HEK293T (cell line): ENCODE data around the gene CMTM2.
"Not testable (repeated sequence)": the region's sequence is repeated elsewhere in the genome, so short reads cannot be mapped to it uniquely, and the experiment has no call there.

ENCODE experiments used
- CTCF ChIA-PET: fragments of 350-600 bp; formaldehyde crosslinking; extraction: SDS; loops from one replicate; lab custom pipeline; 2021; ENCODE audit warnings: antibody characterized with exemption, inconsistent platforms; lab: Yijun Ruan, JAX
- POLR2A ChIA-PET: fragments of 350-600 bp; formaldehyde crosslinking; extraction: SDS; loops from one replicate; lab custom pipeline; 2020; ENCODE audit warnings: antibody characterized with exemption, inconsistent platforms; lab: Yijun Ruan, JAX
- DNase-seq: peaks from one replicate; pipeline ENCODE4 v3.0.0; 2012; ENCODE audit warnings: mixed read lengths; ENCODE audit errors: extremely low spot score
- ARNT ChIP-seq: fragments of 450-650 bp; IDR thresholded peaks from 2 replicates; pipeline ENCODE4 v1.6.1; 2017; ENCODE audit warnings: mild to moderate bottlenecking
- BHLHE40 ChIP-seq: fragments of 450-650 bp; IDR thresholded peaks from 2 replicates; pipeline ENCODE4 v1.6.1; 2016; ENCODE audit warnings: mild to moderate bottlenecking, moderate library complexity, borderline replicate concordance
- CTBP1 ChIP-seq: fragments of 450-650 bp; IDR thresholded peaks from 2 replicates; pipeline ENCODE4 v1.6.1; 2016; ENCODE audit warnings: borderline replicate concordance
- ELF4 ChIP-seq: fragments of 450-650 bp; IDR thresholded peaks from 2 replicates; pipeline ENCODE4 v1.6.1; 2017; ENCODE audit warnings: antibody characterized with exemption
- FOXA1 ChIP-seq: fragments of 450-650 bp; IDR thresholded peaks from 2 replicates; pipeline ENCODE4 v1.6.1; 2016; ENCODE audit warnings: mild to moderate bottlenecking
- FOXK2 ChIP-seq: fragments of 450-650 bp; IDR thresholded peaks from 2 replicates; pipeline ENCODE4 v1.6.1; 2016; ENCODE audit warnings: mild to moderate bottlenecking
- FOXM1 ChIP-seq: fragments of 450-650 bp; IDR thresholded peaks from 2 replicates; pipeline ENCODE4 v1.6.1; 2017; ENCODE audit warnings: mild to moderate bottlenecking, borderline replicate concordance
- HDGF ChIP-seq: fragments of 450-650 bp; IDR thresholded peaks from 2 replicates; pipeline ENCODE4 v1.6.1; 2017; ENCODE audit warnings: antibody characterized with exemption, borderline replicate concordance
- L3MBTL2 ChIP-seq: fragments of 450-650 bp; conservative IDR thresholded peaks from 2 replicates; pipeline ENCODE4 v1.6.1; 2016; ENCODE audit warnings: mild to moderate bottlenecking
- LEF1 ChIP-seq: fragments of 450-650 bp; IDR thresholded peaks from 2 replicates; pipeline ENCODE4 v1.6.1; 2017; ENCODE audit warnings: mild to moderate bottlenecking, borderline replicate concordance
- NFRKB ChIP-seq: fragments of 450-650 bp; IDR thresholded peaks from 2 replicates; pipeline ENCODE4 v1.6.1; 2016; ENCODE audit warnings: mild to moderate bottlenecking, moderate library complexity
- PKNOX1 ChIP-seq: fragments of 450-650 bp; IDR thresholded peaks from 2 replicates; pipeline ENCODE4 v1.6.1; 2016
- SP1 ChIP-seq: fragments of 450-650 bp; IDR thresholded peaks from 2 replicates; pipeline ENCODE4 v1.6.1; 2017
- SUZ12 ChIP-seq: fragments of 450-650 bp; IDR thresholded peaks from 2 replicates; pipeline ENCODE4 v1.6.1; 2016; ENCODE audit warnings: mild to moderate bottlenecking
- TARDBP ChIP-seq: fragments of 450-650 bp; IDR thresholded peaks from 2 replicates; pipeline ENCODE4 v1.6.1; 2016
- ZNF384 ChIP-seq: fragments of 450-650 bp; IDR thresholded peaks from 2 replicates; pipeline ENCODE4 v1.6.1; 2016

CMTM2 gene

DNA sequence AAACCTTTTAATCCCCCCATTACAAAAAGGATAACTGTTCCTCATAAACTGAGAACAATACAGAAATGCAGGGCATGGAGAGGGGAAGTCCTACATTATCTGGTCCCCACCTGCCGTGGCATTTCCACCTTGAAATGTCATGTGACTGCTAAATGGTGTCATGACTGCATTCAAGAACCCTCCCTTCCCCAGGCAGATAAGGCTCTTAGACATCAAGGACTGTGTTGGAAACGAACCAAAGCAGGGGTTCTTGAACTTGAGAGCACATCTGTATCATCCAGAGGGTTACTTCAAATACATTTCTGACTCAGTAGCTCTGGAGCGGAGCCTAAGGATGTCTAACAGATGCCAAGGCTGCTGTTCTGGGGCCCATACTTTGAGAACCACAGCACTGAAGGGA is 43.6 kb downstream of the CMTM2 start:
- ChIA-PET CTCF (interaction anchor here (1.5 kb wide), 1 partner anchor 28 kb away, joined by 6 read pairs; no protein-coding TSS in a partner anchor), POLR2A (no interaction called here)
- DNase-seq: no peak
- TF ChIP-seq BHLHE40: no peak
- TF ChIP-seq L3MBTL2: no peak
- TF ChIP-seq ZNF384: no peak
- no peak for TF ChIP-seq TARDBP
- no peak for TF ChIP-seq HDGF

GRCh38 chr16:66623755-66624154 is 44.5 kb downstream of the CMTM2 start:
- ChIA-PET POLR2A (no interaction called here), CTCF (interaction anchor here (1.0 to 1.5 kb wide), 2 partner anchors 15 to 27 kb away, joined by 5 to 6 read pairs; no protein-coding TSS in a partner anchor)
- DNase-seq: no peak
- TF ChIP-seq BHLHE40 (no peak), L3MBTL2 (no peak), FOXM1 (no peak), FOXA1 (no peak), SUZ12 (no peak), PKNOX1 (no peak), ELF4 (no peak), FOXK2 (no peak), ZNF384 (no peak), CTBP1 (no peak), SP1 (no peak), LEF1 (no peak), HDGF (no peak), NFRKB (no peak)

GRCh38 chr16:66627611-66628378 is 48.5 kb downstream of the CMTM2 start:
- DNase-seq, POLR2A ChIA-PET, CTCF ChIA-PET: not testable (repeated sequence)

GRCh38 chr16:66629856-66630255 is 50.6 kb downstream of the CMTM2 start:
- ChIA-PET CTCF (no interaction called here), POLR2A (no interaction called here)
- TF ChIP-seq NFRKB (no peak), SUZ12 (no peak), LEF1 (no peak), ZNF384 (no peak), L3MBTL2 (no peak), FOXA1 (no peak), TARDBP (no peak), BHLHE40 (no peak), PKNOX1 (no peak), FOXK2 (no peak), CTBP1 (no peak), FOXM1 (no peak), ELF4 (no peak), SP1 (no peak), ARNT (no peak), HDGF (no peak)
- no peak for DNase-seq

GRCh38 chr16:66630561-66631260 is 51.4 kb downstream of the CMTM2 start:
- POLR2A ChIA-PET, CTCF ChIA-PET, DNase-seq: not testable (repeated sequence)

DNA sequence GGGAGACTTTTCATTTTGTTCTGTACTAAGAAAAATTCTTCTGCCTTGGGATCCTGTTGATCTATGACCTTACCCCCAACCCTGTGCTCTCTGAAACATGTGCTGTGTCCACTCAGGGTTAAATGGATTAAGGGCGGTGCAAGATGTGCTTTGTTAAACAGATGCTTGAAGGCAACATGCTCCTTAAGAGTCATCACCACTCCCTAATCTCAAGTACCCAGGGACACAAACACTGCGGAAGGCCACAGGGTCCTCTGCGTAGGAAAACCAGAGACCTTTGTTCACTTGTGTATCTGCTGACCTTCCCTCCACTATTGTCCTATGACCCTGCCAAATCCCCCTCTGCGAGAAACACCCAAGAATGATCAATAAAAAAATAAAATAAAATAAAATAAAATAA is 52.3 kb downstream of the CMTM2 start:
- POLR2A ChIA-PET, CTCF ChIA-PET, DNase-seq: not testable (repeated sequence)

DNA sequence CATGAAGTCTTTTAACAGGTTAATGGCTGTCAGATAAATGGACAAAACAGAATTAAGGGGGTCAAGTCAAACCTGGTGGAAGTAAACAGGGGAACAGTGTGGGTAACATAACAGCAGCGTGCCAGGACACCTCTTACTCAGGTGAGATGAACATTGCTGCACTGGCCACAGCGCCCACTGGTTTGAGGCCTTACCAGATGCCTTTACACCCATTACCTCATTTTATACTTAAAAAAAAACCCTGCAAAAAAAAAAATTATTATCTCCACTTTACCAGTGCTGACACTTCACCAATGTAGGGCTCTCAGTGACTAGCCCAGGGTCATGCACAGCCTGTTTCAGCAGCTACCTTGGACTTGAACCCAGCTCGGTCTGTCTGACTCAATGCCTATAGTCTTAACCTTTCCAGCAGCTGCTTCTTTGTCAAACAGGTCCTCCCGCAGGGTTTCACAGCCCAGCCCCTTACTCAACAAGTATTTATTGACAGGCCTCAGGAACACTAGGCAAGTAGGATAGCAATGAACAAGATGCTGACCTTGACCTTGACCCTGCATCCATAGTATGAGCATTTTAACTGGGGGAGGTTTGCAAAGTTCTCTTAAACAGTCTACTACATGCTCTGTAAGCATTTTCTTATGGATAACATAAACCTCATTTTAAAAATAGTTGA is 55.4 kb downstream of the CMTM2 start:
- CTCF ChIA-PET: interaction anchor here (1.9 kb wide), 1 partner anchor 16 kb away, joined by 5 read pairs; no protein-coding TSS in a partner anchor
- POLR2A ChIA-PET: interaction anchor here (0.7 kb wide), 1 partner anchor 8 kb away, joined by 3 read pairs; no protein-coding TSS in a partner anchor
- no peak for TF ChIP-seq ELF4
- no peak for TF ChIP-seq CTBP1
- TF ChIP-seq FOXM1: no peak
- TF ChIP-seq LEF1: no peak
- no peak for TF ChIP-seq ZNF384
- no peak for TF ChIP-seq SP1
- no peak for TF ChIP-seq NFRKB
- TF ChIP-seq ARNT: no peak
- TF ChIP-seq L3MBTL2: no peak
- no peak for TF ChIP-seq FOXA1
- no peak for TF ChIP-seq PKNOX1
- no peak for TF ChIP-seq TARDBP
- TF ChIP-seq BHLHE40: no peak
- no peak for DNase-seq
